Measurements from ENCODE around the gene SLTM.

GRCh38 chr15:58932710-58933280 is 684 bp downstream of the SLTM start:
- TF ChIP-seq CTCF (IDR thresholded peaks at IDR 0.05) (no peak), POLR2A (IDR thresholded peaks at IDR 0.05) (no peak), POLR2AphosphoS5 (IDR thresholded peaks at IDR 0.05) (no peak)
